ENCODE measurements around the gene CDKL4.
"Not testable (repeated sequence)": the region's sequence is repeated elsewhere in the genome, so short reads cannot be mapped to it uniquely, and the experiment has no call there.

CDKL4 gene

DNA sequence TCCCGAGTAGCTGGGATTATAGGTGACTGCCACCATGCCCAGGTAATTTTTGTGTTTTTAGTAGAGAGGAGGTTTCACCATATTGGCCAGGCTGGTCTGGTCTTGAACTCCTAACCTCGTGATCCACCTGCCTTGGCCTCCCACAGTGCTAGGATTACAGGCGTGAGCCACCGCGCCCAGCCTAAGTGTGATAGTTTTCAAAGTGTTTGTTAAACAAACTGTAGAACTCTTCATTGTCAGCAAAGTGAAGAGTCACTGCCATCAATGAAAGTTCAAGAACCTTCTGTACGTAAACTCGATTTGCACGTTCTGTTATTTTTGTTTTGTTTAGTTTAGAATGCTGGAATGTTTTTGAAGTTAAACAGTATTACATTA is 104.9 kb downstream of the CDKL4 start:
- Mint-ChIP-seq H3K4me3 (no peak overlapping the region), H3K4me1 (ENCODE audit: low read depth) (peaks cover 24% of the 10 kb centered on the region), H3K27me3 (no peaks in the 10 kb centered on the region), H3K9me3 (no peaks in the 10 kb centered on the region), H3K36me3 (ENCODE audit: low read depth) (no peaks in the 10 kb centered on the region), H3K27ac (no peak overlapping the region)
- intact Hi-C loops (cut with micrococcal nuclease), result no loop called here

DNA sequence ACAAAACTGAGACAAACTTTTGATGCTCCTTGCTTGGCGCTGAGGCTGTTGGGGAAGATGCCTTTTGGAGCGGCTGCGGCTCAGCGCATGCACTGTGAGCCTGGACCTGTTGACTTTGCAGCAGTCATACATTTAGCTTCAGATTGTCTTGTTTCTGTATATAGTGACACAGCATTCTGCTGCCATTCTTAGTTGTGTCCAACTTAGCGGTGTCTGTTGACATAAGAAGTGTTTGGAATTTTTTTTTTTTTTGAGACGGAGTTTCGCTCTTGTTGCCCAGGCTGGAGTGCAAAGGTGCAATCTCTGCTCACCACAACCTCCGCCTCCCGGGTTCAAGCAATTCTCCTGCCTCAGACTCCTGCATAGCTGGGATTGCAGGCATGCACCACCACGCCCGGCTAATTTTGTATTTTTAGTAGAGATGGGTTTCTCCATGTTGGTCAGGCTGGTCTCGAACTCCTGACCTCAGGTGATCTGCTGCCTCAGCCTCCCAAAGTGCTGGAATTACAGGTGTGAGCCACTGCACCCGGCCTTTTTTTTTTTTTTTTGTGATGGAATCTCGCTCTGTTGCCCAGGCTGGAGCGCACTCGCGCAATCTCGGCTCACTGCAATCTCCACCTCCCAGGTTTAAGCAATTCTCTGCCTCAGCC is 105.5 kb downstream of the CDKL4 start:
- H3K27ac Mint-ChIP-seq; H3K9me3 Mint-ChIP-seq; H3K36me3 Mint-ChIP-seq (ENCODE audit: low read depth); H3K4me3 Mint-ChIP-seq; intact Hi-C loops (cut with micrococcal nuclease); H3K27me3 Mint-ChIP-seq: not testable (repeated sequence)
- peaks cover 19% of the 10 kb centered on the region for H3K4me1 Mint-ChIP-seq (ENCODE audit: low read depth)

- no peaks in the 10 kb centered on the region for H3K9me3 Mint-ChIP-seq
- no peak overlapping the region for H3K27ac Mint-ChIP-seq
- H3K4me1 Mint-ChIP-seq (ENCODE audit: low read depth), result peaks cover 8% of the 10 kb centered on the region
- no peaks in the 10 kb centered on the region for H3K27me3 Mint-ChIP-seq
- intact Hi-C loops (cut with micrococcal nuclease), result no loop called here
- H3K4me3 Mint-ChIP-seq, result no peak overlapping the region
- no peaks in the 10 kb centered on the region for H3K36me3 Mint-ChIP-seq (ENCODE audit: low read depth)
These were observed 107.0 kb downstream of the CDKL4 start for GRCh38 chr2:39136799-39137198.

DNA sequence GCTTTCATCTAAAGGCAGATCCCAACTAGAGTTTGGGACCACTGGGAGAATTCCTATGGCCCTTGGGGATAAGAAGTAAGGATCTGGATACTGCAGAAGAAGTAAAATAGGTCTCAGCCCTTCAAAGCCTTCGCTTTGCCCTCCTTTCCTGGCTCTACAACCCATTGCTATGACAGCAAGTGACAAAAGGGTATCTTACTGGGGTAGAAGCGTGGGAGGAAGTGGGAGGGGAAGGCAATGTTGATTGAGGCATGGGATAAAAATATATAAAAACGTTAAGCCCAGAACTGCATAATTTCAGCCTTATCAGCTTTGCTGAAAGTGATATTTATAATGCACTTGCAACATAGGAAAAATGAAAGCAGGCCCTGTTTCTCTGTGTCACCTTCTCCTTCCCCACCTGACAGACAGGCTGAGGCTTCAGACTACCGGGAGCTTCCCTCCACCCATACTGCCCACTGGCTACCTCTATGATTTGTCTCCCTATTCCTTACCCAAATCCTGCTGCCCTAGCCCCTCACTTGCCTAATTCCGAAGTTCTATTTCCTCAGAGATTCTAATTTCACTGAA is 108.0 kb downstream of the CDKL4 start:
- H3K4me1 Mint-ChIP-seq (ENCODE audit: low read depth), result no peaks in the 10 kb centered on the region

GRCh38 chr2:39133215-39133851 is 110.4 kb downstream of the CDKL4 start:
- Mint-ChIP-seq H3K27me3 (no peaks in the 10 kb centered on the region), H3K4me3 (no peak overlapping the region), H3K27ac (no peak overlapping the region), H3K36me3 (ENCODE audit: low read depth) (no peaks in the 10 kb centered on the region), H3K4me1 (ENCODE audit: low read depth) (peaks cover 13% of the 10 kb centered on the region), H3K9me3 (no peaks in the 10 kb centered on the region)
- intact Hi-C loops (cut with micrococcal nuclease), result no loop called here

More for the DNA sequence above, 108.0 kb downstream of the CDKL4 start:
- Mint-ChIP-seq H3K9me3 (no peaks in the 10 kb centered on the region), H3K36me3 (ENCODE audit: low read depth) (no peaks in the 10 kb centered on the region), H3K27ac (no peak overlapping the region), H3K27me3 (no peaks in the 10 kb centered on the region), H3K4me3 (no peak overlapping the region)
- intact Hi-C loops (cut with micrococcal nuclease), result no loop called here

GRCh38 chr2:39128919-39129391 is 114.8 kb downstream of the CDKL4 start:
- Mint-ChIP-seq H3K27ac (peak overlapping the region; percentile 66), H3K36me3 (ENCODE audit: low read depth) (peaks cover 10% of the 10 kb centered on the region), H3K4me1 (ENCODE audit: low read depth) (peaks cover 35% of the 10 kb centered on the region), H3K27me3 (no peaks in the 10 kb centered on the region), H3K4me3 (no peak overlapping the region), H3K9me3 (no peaks in the 10 kb centered on the region)
- intact Hi-C loops (cut with micrococcal nuclease), result no loop called here

DNA sequence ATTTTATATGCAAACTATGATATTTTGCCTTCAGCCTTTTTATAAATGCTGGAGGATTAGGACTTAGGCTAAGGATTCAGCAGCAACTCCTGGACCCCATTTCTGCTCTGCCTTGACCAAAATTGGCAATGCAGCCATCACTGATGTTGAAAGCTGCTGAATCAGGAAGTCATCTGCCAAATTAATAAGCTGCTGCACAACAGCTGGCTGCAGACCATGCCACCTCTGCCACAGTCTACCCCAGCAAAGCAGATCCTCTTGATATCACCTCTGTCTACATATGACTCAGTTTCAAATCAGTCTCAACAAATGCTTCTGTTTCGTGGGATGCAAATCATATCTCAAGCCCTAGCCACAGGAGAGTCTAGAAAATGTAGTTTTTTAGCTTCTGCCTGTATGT is 115.8 kb downstream of the CDKL4 start:
- intact Hi-C loops (cut with micrococcal nuclease), result no loop called here
- Mint-ChIP-seq H3K27ac (no peak overlapping the region), H3K9me3 (no peaks in the 10 kb centered on the region), H3K27me3 (no peaks in the 10 kb centered on the region), H3K36me3 (ENCODE audit: low read depth) (peaks cover 12% of the 10 kb centered on the region), H3K4me3 (no peak overlapping the region), H3K4me1 (ENCODE audit: low read depth) (peaks cover 45% of the 10 kb centered on the region)

All from dendritic cell treated with granulocyte-macrophage colony-stimulating factor and Interleukin-4, amounts not matched to agents 40 ng/mL and 50 ng/mL, for 4 days (primary cell).